Osteocyte (in vitro differentiated cells): ENCODE results near the gene KLF6. TPM values are rescaled to one million over a fixed set of nuclear protein-coding genes. Genes with fewer than 3 reads are reported as not detected.

Experiments
- DNase-seq: peaks from one replicate; pipeline ENCODE4 v3.0.0; 2021; ENCODE audit warnings: mixed read lengths; ENCODE audit not compliant: unreplicated experiment; ENCODE audit errors: extremely low spot score
- H3K27ac Mint-ChIP-seq: one replicate; pipeline ENCODE4 v1.8.0; 2021; ENCODE audit warnings: mild to moderate bottlenecking, mixed read lengths; ENCODE audit not compliant: unreplicated experiment
- H3K27me3 Mint-ChIP-seq: one replicate; pipeline ENCODE4 v1.8.0; 2021; ENCODE audit warnings: mixed read lengths; ENCODE audit not compliant: unreplicated experiment
- H3K36me3 Mint-ChIP-seq: one replicate; pipeline ENCODE4 v1.8.0; 2021; ENCODE audit warnings: mixed read lengths; ENCODE audit not compliant: unreplicated experiment
- H3K4me1 Mint-ChIP-seq: one replicate; pipeline ENCODE4 v1.8.0; 2021; ENCODE audit warnings: mixed read lengths; ENCODE audit not compliant: unreplicated experiment
- H3K4me3 Mint-ChIP-seq: one replicate; pipeline ENCODE4 v1.8.0; 2021; ENCODE audit warnings: mild to moderate bottlenecking, moderate library complexity, mixed read lengths; ENCODE audit not compliant: unreplicated experiment
- H3K9me3 Mint-ChIP-seq: one replicate; pipeline ENCODE4 v1.8.0; 2021; ENCODE audit warnings: mixed read lengths; ENCODE audit not compliant: unreplicated experiment
- CTCF ChIP-seq: fragments of 200-600 bp; sonication (generic); IDR thresholded peaks from 2 replicates; pipeline ENCODE4 v1.5.0; 2021; ENCODE audit warnings: antibody characterized with exemption, mild to moderate bottlenecking, moderate library complexity
- total RNA-seq: library from RNA; stranded (reverse); gene quantifications from 2 replicates; pipeline ENCODE4 v1.2.1, GENCODE V29; 2021

The KLF6 gene
- total RNA-seq, 1 donor from 2014 or later: 341 TPM

DNA sequence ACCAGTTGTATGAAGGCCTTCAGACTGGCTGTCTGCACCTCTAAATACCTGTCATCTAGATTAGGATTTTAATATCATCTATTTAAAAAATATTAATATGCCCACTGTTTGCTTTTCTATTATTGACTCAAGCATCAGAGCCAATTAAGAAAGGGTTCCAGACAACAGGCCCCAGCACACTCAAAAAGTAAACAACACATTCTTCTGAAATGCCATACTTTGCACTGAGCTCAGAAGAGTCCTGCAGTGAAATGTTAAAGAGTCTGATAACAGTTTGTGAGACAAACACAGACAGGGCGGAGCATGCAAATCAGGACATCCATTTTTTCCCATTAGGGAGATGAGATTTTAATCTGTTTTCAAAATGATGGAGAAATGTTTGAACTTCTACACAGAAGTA is 45.9 kb upstream of the KLF6 start:
- H3K27me3 Mint-ChIP-seq: no peaks in the 10 kb centered on the region
- peaks cover 45% of the 10 kb centered on the region for H3K4me1 Mint-ChIP-seq
- peak overlapping the region; percentile 96 for H3K27ac Mint-ChIP-seq
- H3K9me3 Mint-ChIP-seq: no peaks in the 10 kb centered on the region
- no peaks in the 10 kb centered on the region for H3K36me3 Mint-ChIP-seq
- no peak overlapping the region for H3K4me3 Mint-ChIP-seq
- DNase-seq: no peak
- TF ChIP-seq CTCF: no peak

DNA sequence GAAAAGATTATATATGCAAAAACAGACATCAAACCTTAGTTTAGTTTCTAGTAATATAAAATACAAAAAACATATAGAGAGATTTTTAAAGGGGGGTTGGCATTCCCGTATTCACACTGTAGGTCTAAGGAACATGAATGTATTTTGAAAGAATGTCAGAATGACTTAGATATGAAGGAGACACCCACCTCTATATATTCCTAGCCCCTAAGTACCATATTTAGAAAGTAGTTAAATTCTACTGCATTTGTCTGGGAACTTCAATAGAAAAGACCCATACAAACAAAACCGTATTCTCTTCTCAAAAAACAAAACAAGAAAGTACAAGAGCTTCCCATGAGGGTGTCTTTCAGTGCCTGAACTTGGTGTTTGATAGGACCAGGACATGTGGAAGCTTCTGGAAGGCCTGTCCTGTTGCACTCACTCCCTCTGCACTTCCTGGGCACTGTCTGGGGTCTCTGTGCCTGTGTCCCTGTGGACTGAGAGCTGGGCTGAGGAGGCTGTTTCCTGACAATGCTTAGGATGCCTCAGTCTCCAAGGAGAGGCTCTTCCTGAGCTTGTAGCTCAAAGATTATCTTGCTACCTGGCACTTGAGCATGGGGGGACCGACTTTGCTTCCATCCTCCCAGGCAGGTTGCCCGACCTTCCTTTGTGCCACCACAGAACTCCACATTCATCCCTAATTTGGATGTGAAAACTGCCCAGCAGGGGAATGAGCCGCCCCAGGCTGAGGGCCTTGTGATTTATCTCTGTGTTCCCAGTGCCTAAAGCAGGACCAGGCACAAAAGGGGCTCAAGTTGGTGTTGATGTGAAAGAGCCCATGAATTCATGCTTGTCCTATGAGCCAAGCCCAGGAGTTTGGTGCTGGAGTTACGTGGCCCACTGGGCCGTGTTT is 44.4 kb upstream of the KLF6 start:
- Mint-ChIP-seq H3K4me3 (peak overlapping the region; percentile 71), H3K9me3 (no peaks in the 10 kb centered on the region), H3K27me3 (no peaks in the 10 kb centered on the region), H3K27ac (peak overlapping the region; percentile 96), H3K4me1 (peaks cover 58% of the 10 kb centered on the region), H3K36me3 (no peaks in the 10 kb centered on the region)
- DNase-seq: no peak
- no peak for TF ChIP-seq CTCF

DNA sequence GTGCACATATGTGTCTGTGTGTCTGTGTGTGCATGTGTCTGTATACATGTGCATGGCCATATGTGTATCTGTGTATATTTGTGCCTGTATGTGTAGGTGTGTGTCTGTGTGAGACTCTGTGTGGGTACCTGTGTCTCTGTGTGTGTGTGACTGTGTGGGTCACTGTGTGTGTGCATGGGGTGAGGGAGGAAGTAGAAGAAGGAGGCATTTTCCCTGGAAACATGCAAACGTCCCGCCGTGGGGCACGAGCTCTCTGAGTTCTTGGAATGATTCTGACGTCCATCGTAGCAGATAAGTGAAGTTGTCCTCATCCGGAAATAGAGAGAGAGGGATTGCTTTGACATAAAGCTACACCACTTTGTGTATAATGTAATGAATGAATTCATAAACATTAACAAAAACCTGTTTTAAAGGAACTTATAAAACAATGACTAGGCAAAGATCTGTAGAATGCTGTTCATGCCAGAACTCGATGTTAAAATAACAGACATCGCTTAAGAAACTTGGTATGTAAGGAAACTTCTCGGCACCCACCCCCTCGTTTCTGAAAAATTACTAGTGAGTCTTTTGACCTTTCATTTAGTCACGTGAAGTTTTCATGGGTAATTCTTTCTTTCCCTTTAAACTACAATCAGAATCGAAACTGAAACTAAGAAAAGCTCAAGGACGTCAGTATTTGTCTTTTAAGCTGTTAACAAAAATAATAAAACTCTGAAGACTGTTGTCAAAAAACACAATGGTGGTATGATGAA is 43.6 kb upstream of the KLF6 start:
- peak overlapping the region; percentile 71 for H3K4me3 Mint-ChIP-seq
- no peaks in the 10 kb centered on the region for H3K36me3 Mint-ChIP-seq
- H3K27me3 Mint-ChIP-seq: no peaks in the 10 kb centered on the region
- peaks cover 58% of the 10 kb centered on the region for H3K4me1 Mint-ChIP-seq
- no peak for DNase-seq
- H3K9me3 Mint-ChIP-seq: no peaks in the 10 kb centered on the region
- TF ChIP-seq CTCF: no peak
- peak overlapping the region; percentile 96 for H3K27ac Mint-ChIP-seq

GRCh38 chr10:3827768-3828403 is 42.9 kb upstream of the KLF6 start:
- no peaks in the 10 kb centered on the region for H3K9me3 Mint-ChIP-seq
- H3K27me3 Mint-ChIP-seq: no peaks in the 10 kb centered on the region
- DNase-seq: no peak
- TF ChIP-seq CTCF: no peak
- peak overlapping the region; percentile 71 for H3K4me3 Mint-ChIP-seq
- H3K36me3 Mint-ChIP-seq: no peaks in the 10 kb centered on the region
- peak overlapping the region; percentile 96 for H3K27ac Mint-ChIP-seq
- H3K4me1 Mint-ChIP-seq: peaks cover 58% of the 10 kb centered on the region
